Lower leg skin (tissue), 3 donors: Measurements from ENCODE around the gene GHR.

Experiments used
- POLR2A ChIP-seq, 2 donors: fragments of 450-650 bp; IDR thresholded peaks; one replicate each; pipeline ENCODE4 v1.6.1; 2016 to 2017; ENCODE audit warnings: antibody characterized with exemption in 2 of 2, mild to moderate bottlenecking in 1 of 2, moderate library complexity in 1 of 2
- TF ChIP-seq, protein P1 (sequence below), 3 donors: fragments of 450-650 bp; IDR thresholded peaks; one replicate each; pipeline ENCODE4 v1.5.1; 2016; ENCODE audit warnings: antibody characterized with exemption in 3 of 3, mild to moderate bottlenecking in 3 of 3, moderate library complexity in 2 of 3

- TF ChIP-seq, protein P1, sequence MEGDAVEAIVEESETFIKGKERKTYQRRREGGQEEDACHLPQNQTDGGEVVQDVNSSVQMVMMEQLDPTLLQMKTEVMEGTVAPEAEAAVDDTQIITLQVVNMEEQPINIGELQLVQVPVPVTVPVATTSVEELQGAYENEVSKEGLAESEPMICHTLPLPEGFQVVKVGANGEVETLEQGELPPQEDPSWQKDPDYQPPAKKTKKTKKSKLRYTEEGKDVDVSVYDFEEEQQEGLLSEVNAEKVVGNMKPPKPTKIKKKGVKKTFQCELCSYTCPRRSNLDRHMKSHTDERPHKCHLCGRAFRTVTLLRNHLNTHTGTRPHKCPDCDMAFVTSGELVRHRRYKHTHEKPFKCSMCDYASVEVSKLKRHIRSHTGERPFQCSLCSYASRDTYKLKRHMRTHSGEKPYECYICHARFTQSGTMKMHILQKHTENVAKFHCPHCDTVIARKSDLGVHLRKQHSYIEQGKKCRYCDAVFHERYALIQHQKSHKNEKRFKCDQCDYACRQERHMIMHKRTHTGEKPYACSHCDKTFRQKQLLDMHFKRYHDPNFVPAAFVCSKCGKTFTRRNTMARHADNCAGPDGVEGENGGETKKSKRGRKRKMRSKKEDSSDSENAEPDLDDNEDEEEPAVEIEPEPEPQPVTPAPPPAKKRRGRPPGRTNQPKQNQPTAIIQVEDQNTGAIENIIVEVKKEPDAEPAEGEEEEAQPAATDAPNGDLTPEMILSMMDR (IDR thresholded peaks at IDR 0.05) = no peak
- no peak for TF ChIP-seq POLR2A (IDR thresholded peaks at IDR 0.05)
Measured at GRCh38 chr5:42590566-42590965, 167.3 kb downstream of the GHR start.
